Upper lobe of right lung (tissue), 1 donor: Measurements from ENCODE around the gene NOC2L. TPM values are rescaled to one million over a fixed set of nuclear protein-coding genes. Genes with fewer than 3 reads are reported as not detected.

ENCODE experiments used
- ATAC-seq: fragments of 200-7000 bp; cut with Tn5 transposase; one replicate; pipeline ENCODE4 v1.9.1; 2020; ENCODE audit warnings: mild to moderate bottlenecking, moderate library complexity
- DNase-seq: peaks from one replicate; pipeline ENCODE4 v3.0.0-alpha.2; 2020
- H3K27ac ChIP-seq: fragments of 200-600 bp; one replicate; pipeline ENCODE4 v1.8.0; 2022
- H3K27me3 ChIP-seq: fragments of 200-600 bp; one replicate; pipeline ENCODE4 v1.8.0; 2022; ENCODE audit warnings: mild to moderate bottlenecking
- H3K36me3 ChIP-seq: fragments of 200-600 bp; one replicate; pipeline ENCODE4 v1.8.0; 2022
- H3K4me1 ChIP-seq: fragments of 200-600 bp; one replicate; pipeline ENCODE4 v1.8.0; 2022
- H3K4me3 ChIP-seq: fragments of 200-600 bp; one replicate; pipeline ENCODE4 v1.8.0; 2022; ENCODE audit warnings: mild to moderate bottlenecking
- H3K9me3 ChIP-seq: fragments of 200-600 bp; one replicate; pipeline ENCODE4 v1.8.0; 2022
- intact Hi-C: fragments of 100-400 bp; cut with DNase I; formaldehyde crosslinking; loops from one replicate; pipeline ENCODE4 v1.11.0; 2022
- total RNA-seq: library from RNA; stranded (reverse); fragmentation: NEBNext Ultra II Directional; extraction: Animal tissue kit (Norgen Biotek cat#: 25700); gene quantifications from one replicate; pipeline ENCODE4 v1.2.1, GENCODE V29; 2021
- TF ChIP-seq, protein P1 (sequence below): fragments of 200-600 bp; IDR thresholded peaks from one replicate; pipeline ENCODE4 v1.8.0; 2022; ENCODE audit warnings: antibody characterized with exemption
- donor health status: DM: no; HTN: yes; CAD: no; lungs with severe emphysema.

Gene NOC2L
- total RNA-seq, 1 donor from 2014 or later, result 54.5 TPM

DNA sequence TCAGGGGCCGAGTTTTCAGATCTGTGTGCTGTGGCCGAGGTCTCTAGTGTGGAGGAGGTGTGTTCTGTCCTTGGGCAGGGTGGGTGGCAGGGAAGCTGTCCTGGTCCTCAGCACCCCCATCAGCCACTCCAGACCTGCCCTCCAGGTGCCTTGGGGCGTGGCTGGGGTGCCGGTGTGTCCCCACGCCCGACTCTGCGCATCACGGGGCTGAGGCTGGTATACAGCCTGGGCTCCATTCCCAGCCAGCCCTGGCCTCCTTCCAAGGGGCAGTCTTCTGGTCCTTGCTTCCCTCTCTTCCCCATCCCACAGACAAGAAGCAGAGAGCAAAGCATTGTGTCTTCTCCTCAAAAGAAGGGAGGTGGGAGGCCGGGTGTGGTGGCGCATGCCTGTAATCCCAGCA is 31.3 kb downstream of the NOC2L start:
- intact Hi-C loops, result no loop called here
- peaks cover 46% of the 10 kb centered on the region for H3K27me3 ChIP-seq
- no peak for DNase-seq
- H3K4me1 ChIP-seq, result peaks cover 22% of the 10 kb centered on the region
- no peak overlapping the region for H3K27ac ChIP-seq
- TF ChIP-seq, protein P1, sequence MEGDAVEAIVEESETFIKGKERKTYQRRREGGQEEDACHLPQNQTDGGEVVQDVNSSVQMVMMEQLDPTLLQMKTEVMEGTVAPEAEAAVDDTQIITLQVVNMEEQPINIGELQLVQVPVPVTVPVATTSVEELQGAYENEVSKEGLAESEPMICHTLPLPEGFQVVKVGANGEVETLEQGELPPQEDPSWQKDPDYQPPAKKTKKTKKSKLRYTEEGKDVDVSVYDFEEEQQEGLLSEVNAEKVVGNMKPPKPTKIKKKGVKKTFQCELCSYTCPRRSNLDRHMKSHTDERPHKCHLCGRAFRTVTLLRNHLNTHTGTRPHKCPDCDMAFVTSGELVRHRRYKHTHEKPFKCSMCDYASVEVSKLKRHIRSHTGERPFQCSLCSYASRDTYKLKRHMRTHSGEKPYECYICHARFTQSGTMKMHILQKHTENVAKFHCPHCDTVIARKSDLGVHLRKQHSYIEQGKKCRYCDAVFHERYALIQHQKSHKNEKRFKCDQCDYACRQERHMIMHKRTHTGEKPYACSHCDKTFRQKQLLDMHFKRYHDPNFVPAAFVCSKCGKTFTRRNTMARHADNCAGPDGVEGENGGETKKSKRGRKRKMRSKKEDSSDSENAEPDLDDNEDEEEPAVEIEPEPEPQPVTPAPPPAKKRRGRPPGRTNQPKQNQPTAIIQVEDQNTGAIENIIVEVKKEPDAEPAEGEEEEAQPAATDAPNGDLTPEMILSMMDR, result no peak
- H3K36me3 ChIP-seq, result no peaks in the 10 kb centered on the region
- no peaks in the 10 kb centered on the region for H3K9me3 ChIP-seq
- no peak for ATAC-seq
- no peak overlapping the region for H3K4me3 ChIP-seq

DNA sequence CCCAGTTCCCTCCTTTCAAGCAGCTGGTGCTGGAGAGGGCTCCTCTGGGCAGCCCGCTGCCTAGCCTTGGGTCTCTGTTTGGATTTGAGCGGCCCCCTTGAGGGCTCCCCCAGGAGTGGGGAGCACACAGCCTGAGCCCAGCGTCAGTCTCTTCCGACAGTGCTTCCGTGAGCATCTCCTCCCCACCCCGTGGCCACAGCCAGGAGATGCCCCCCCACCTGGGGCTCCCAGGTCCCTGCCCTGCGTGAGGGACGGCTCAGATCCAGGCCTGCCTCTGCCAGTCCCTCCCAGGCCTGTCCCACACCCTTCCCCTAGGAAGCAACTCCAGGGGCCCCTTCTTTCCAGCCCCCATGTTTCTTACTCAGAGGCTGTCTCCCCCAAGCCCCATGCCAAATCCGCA is 31.8 kb downstream of the NOC2L start:
- DNase-seq, result no peak
- intact Hi-C loops, result no loop called here
- H3K4me3 ChIP-seq, result no peak overlapping the region
- ATAC-seq, result no peak
- H3K27me3 ChIP-seq, result peaks cover 51% of the 10 kb centered on the region
- H3K27ac ChIP-seq, result no peak overlapping the region
- no peaks in the 10 kb centered on the region for H3K9me3 ChIP-seq
- no peaks in the 10 kb centered on the region for H3K36me3 ChIP-seq
- TF ChIP-seq, protein P1, result no peak
- peaks cover 22% of the 10 kb centered on the region for H3K4me1 ChIP-seq

DNA sequence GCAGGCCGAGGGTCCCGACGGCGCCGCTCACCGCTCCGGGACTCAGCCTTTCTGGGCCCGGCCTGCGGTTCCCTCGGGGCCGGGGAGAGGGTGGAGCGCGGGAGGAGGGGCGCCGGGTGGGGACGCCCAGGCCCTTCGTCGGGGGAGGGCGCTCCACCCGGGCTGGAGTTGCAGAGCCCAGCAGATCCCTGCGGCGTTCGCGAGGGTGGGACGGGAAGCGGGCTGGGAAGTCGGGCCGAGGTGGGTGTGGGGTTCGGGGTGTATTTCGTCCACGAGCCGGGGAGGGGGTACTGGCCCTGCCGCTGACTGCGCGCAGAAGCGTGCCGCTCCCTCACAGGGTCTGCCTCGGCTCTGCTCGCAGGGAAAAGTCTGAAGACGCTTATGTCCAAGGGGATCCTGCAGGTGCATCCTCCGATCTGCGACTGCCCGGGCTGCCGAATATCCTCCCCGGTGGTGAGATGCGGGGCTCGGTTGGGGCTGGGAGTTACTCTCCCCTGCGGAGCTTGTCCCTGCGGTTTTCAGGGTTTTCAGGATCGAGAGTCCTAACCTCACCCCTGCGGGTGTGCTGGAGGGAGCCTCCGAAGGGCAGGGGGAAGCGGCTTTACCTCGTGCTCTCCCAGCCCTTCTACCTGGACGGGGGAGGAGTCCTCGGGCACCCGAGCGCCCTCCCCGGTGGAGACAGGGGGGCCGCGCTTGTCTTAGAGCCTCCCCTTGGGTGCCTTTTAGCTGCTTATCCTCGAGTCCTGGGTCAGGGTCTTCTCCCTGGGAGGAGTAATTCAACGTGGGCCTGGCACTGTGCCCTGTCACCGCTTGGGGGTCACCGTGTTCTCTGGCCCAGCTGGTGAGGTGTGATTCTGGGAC is 33.3 kb downstream of the NOC2L start:
- no peaks in the 10 kb centered on the region for H3K9me3 ChIP-seq
- H3K4me3 ChIP-seq, result no peak overlapping the region
- H3K36me3 ChIP-seq, result no peaks in the 10 kb centered on the region
- TF ChIP-seq, protein P1, result no peak
- ATAC-seq (no peak), DNase-seq (no peak)
- H3K27ac ChIP-seq, result no peak overlapping the region
- H3K27me3 ChIP-seq, result peaks cover 64% of the 10 kb centered on the region
- intact Hi-C loops, result no loop called here
- peaks cover 27% of the 10 kb centered on the region for H3K4me1 ChIP-seq

GRCh38 chr1:924656-925560 is 34.1 kb downstream of the NOC2L start:
- peak overlapping the region; percentile 44 for H3K4me3 ChIP-seq
- DNase-seq, result peak; percentile 78
- TF ChIP-seq, protein P1, result no peak
- H3K27me3 ChIP-seq, result peaks cover 73% of the 10 kb centered on the region
- H3K4me1 ChIP-seq, result peaks cover 33% of the 10 kb centered on the region
- no peak overlapping the region for H3K27ac ChIP-seq
- intact Hi-C loops, result no loop called here
- no peaks in the 10 kb centered on the region for H3K36me3 ChIP-seq
- H3K9me3 ChIP-seq, result no peaks in the 10 kb centered on the region
- ATAC-seq, result peak; percentile 1

DNA sequence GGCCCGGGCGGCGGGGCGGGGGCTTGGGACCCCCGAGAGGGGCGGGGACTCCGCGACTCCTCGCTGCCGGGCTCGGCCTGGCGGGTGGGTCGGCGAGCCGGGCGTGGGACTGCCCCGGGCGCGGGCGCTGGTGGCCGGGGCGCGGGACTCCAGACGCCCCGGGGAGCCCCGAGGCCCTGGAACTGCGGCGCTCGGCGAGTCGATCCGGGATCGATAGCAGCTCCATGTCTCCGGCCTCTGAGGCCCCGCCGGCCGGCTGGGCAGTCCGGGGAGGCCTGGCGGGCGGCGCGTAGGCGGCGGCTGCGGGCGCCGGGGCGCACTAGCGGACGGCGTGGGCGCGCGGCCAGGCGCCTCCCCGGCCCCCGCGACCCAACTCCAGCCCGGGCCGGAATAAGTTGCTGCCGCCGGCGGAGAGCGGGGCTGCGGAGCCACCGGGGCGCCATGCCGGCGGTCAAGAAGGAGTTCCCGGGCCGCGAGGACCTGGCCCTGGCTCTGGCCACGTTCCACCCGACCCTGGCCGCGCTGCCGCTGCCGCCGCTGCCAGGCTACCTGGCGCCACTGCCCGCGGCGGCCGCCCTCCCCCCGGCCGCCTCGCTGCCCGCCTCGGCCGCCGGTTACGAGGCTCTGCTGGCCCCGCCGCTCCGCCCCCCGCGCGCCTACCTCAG is 34.9 kb downstream of the NOC2L start:
- Histone ChIP-seq H3K4me3 (peak overlapping the region; percentile 44), H3K27me3 (peaks cover 75% of the 10 kb centered on the region), H3K9me3 (no peaks in the 10 kb centered on the region), H3K36me3 (no peaks in the 10 kb centered on the region), H3K27ac (no peak overlapping the region), H3K4me1 (peaks cover 33% of the 10 kb centered on the region)
- intact Hi-C loops, result no loop called here
- no peak for DNase-seq
- no peak for ATAC-seq
- TF ChIP-seq, protein P1, result no peak
